Neural progenitor cell (in vitro differentiated cells): ENCODE results near the gene KCNIP1.

Experiments used
- EZH2 ChIP-seq: fragments of 200-600 bp; sonication (generic); IDR thresholded peaks from 2 replicates; pipeline ENCODE4 v1.6.1; 2017; ENCODE audit warnings: antibody characterized with exemption, mild to moderate bottlenecking, moderate library complexity
- EZH2phosphoT487 ChIP-seq: fragments of 200-600 bp; sonication (generic); IDR thresholded peaks from 2 replicates; pipeline ENCODE4 v1.6.1; 2017; ENCODE audit warnings: antibody characterized with exemption
- TF ChIP-seq, protein P1 (sequence below): fragments of 200-600 bp; sonication (generic); IDR thresholded peaks from 2 replicates; pipeline ENCODE4 v1.5.1; 2017; ENCODE audit warnings: antibody characterized with exemption, mild to moderate bottlenecking

DNA sequence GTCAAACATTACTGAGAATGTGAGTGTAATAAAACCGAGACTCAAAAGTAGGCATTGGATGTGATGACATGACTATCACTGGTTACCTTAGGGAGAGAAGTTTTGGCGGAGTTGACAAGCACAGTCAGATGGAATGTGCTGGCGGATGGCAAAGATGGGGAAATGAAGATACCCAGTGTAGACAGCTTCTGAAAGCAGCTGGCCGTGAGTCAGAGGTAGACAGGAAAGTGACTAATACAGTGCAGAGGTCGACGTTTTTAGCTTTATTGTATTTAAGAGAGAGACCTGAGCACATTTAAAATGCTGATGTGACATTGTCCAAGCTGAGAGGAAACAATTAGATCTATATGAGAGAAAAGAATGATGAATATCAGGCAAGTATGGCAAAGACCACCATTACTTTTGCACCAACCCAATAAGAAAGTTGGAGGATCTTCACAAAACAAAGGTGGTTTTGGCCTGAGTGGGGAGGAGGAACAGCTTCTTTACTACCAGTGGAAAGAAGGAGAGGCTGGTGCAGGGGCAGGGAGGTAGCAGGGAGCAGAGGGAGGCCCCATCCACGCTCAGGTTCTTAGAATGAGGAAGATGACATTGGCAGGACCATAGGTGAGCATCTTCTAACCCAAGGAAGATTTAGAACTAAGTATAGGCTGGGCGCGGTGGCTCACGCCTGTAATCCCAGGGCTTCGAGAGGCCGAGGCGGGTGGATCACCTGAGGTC is 36.7 kb upstream of the KCNIP1 start:
- TF ChIP-seq, protein P1, sequence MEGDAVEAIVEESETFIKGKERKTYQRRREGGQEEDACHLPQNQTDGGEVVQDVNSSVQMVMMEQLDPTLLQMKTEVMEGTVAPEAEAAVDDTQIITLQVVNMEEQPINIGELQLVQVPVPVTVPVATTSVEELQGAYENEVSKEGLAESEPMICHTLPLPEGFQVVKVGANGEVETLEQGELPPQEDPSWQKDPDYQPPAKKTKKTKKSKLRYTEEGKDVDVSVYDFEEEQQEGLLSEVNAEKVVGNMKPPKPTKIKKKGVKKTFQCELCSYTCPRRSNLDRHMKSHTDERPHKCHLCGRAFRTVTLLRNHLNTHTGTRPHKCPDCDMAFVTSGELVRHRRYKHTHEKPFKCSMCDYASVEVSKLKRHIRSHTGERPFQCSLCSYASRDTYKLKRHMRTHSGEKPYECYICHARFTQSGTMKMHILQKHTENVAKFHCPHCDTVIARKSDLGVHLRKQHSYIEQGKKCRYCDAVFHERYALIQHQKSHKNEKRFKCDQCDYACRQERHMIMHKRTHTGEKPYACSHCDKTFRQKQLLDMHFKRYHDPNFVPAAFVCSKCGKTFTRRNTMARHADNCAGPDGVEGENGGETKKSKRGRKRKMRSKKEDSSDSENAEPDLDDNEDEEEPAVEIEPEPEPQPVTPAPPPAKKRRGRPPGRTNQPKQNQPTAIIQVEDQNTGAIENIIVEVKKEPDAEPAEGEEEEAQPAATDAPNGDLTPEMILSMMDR, result no peak
- no peak for TF ChIP-seq EZH2
- no peak for TF ChIP-seq EZH2phosphoT487
